HG03108 (cell line): ENCODE data around the gene UVRAG.

Experiments
- ATAC-seq: cut with Tn5 transposase; IDR thresholded peaks from one replicate; pipeline ENCODE4 v1.9.1; 2021; ENCODE audit warnings: moderate library complexity; ENCODE audit not compliant: unreplicated experiment

Gene UVRAG

GRCh38 chr11:75783416-75784084 is 31.5 kb upstream of the UVRAG start:
- ATAC-seq = no peak

- no peak for ATAC-seq
These were observed 30.9 kb upstream of the UVRAG start for GRCh38 chr11:75784085-75784478.

GRCh38 chr11:75784506-75784905 is 30.5 kb upstream of the UVRAG start:
- ATAC-seq = no peak

- ATAC-seq = no peak
These were observed 29.8 kb upstream of the UVRAG start for GRCh38 chr11:75785187-75785586.

GRCh38 chr11:75786101-75786736 is 28.8 kb upstream of the UVRAG start:
- ATAC-seq = peak; percentile 60

GRCh38 chr11:75789521-75789920 is 25.5 kb upstream of the UVRAG start:
- ATAC-seq = no peak

- ATAC-seq = no peak
These were observed 24.0 kb upstream of the UVRAG start for GRCh38 chr11:75790986-75791385.

- ATAC-seq = no peak
These were observed 22.8 kb upstream of the UVRAG start for GRCh38 chr11:75792127-75792731.

- no peak for ATAC-seq
These were observed 21.8 kb upstream of the UVRAG start for GRCh38 chr11:75792997-75793800.

GRCh38 chr11:75793966-75794365 is 21.0 kb upstream of the UVRAG start:
- no peak for ATAC-seq

- ATAC-seq = no peak
These were observed 19.5 kb upstream of the UVRAG start for GRCh38 chr11:75795276-75796090.

GRCh38 chr11:75796091-75796435 is 18.9 kb upstream of the UVRAG start:
- ATAC-seq = no peak

- no peak for ATAC-seq
These were observed 17.9 kb upstream of the UVRAG start for GRCh38 chr11:75797116-75797515.

- no peak for ATAC-seq
These were observed 17.2 kb upstream of the UVRAG start for GRCh38 chr11:75797792-75798191.

- ATAC-seq = no peak
These were observed 14.8 kb upstream of the UVRAG start for GRCh38 chr11:75800136-75800675.

GRCh38 chr11:75800728-75801361 is 14.2 kb upstream of the UVRAG start:
- no peak for ATAC-seq

GRCh38 chr11:75801362-75802020 is 13.5 kb upstream of the UVRAG start:
- ATAC-seq = no peak

GRCh38 chr11:75802021-75802912 is 12.7 kb upstream of the UVRAG start:
- ATAC-seq = no peak
